ENCODE data around the gene TOP1. TPM values are rescaled to one million over a fixed set of nuclear protein-coding genes. Genes with fewer than 3 reads are reported as not detected.

The TOP1 gene
- total and polyA plus RNA-seq, 2 of the 4 experiments (the other 2 are of a cell fraction): 14.0 to 21.5 TPM

DNA sequence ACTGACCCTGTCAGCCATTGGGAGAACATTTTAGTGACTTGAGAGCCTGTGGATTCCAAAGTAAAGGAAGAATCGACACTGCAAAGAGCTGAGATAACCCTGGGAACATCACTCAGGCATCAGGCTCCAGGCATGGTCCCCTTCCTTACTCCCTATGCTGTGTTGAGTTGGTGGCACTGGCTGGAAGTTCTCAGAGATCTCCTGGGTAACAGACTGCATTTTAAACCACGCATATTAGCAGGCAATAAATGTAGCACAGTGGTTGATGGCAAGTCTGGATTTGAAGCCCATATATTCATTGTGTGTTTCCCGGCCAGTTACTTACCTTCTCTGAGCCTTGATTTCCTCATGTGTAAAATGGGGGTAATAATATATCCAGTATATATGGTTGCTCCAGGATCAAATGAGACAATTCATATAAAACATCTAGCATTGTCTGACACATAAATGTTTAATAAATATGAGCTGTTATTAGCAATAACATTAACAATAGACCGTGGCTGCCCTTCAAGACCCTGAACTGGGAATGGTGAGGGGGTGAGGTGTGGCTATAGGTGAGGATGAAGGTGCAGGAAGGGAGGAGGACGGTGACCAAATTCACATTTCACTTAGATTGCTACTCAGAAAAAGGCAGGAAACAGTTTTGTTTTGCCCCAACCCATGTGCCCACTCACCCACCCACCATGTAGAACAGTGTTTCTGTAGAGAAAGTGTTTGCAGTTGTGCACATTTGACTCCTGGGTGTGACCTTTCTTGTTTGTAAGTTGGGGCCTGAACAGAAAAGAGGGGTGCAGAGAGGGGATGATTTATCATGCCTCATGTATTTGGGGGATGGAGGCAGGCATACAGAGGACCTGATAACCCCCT is 110.8 kb downstream of the TOP1 start:
- peaks cover 2% of the 10 kb centered on the region; the same call in 1 of the 2 replicates for H3K36me3 ChIP-seq (ENCODE audit: control insufficient read depth, insufficient read depth, low read length)
- H3K4me1 ChIP-seq (ENCODE audit: control insufficient read depth, insufficient read depth, low read length): peaks cover 22% of the 10 kb centered on the region
- H2BK5ac ChIP-seq (ENCODE audit: low read depth, low read length, poor library complexity, severe bottlenecking): no peak overlapping the region
- ChIA-PET POLR2A (ENCODE audit: unreplicated experiment) (interaction anchor here (0.5 kb wide), 1 partner anchor 286 kb away, joined by 6 read pairs; no protein-coding TSS in a partner anchor), CTCF (interaction anchor here (1.0 kb wide), 4 partner anchors 10 to 201 kb away, joined by 3 to 4 read pairs (median 4); partner anchors contain the start of gene LPIN3)
- H3K27ac ChIP-seq (ENCODE audit: insufficient read depth, low read length): no peak overlapping the region; the same call in 1 of the 2 replicates
- intact Hi-C loops (cut with micrococcal nuclease): loop anchor here (5.0 kb wide), 2 partner anchors 188 to 553 kb away; no protein-coding TSS in a partner anchor
- no CpG with 5 or more reads among the region's 5 CpGs for WGBS, 2 experiments (ENCODE audit: extremely low coverage in 2 of 2, insufficient read length in 1 of 2)
- peak overlapping the region; percentile 26 for H3K14ac ChIP-seq (replicated peaks; ENCODE audit: low read depth, low read length)
- dilution Hi-C loops (cut with HindIII; ENCODE audit: low sequenced_read_pairs, unreplicated experiment): no loop called here
- H2AK9ac ChIP-seq (replicated peaks; ENCODE audit: low read depth, low read length, poor library complexity): peak overlapping the region; percentile 0
- H4K8ac ChIP-seq (ENCODE audit: low read depth in 2 of 2, low read length in 2 of 2): no peak overlapping the region
- BruUV-seq (replicated peaks): no TSS peak
- H2BK15ac ChIP-seq (ENCODE audit: low read depth, low read length): no peak overlapping the region
- ATAC-seq (ENCODE audit: low read depth): no peak
- in situ Hi-C loops (cut with MboI; ENCODE audit: low sequenced_read_pairs): no loop called here
- no peak overlapping the region for H4K5ac ChIP-seq (ENCODE audit: low read depth, low read length)
- H2BK120ac ChIP-seq (ENCODE audit: low read depth, low read length): no peak overlapping the region
- peaks cover 40% of the 10 kb centered on the region for H3K9me1 ChIP-seq (ENCODE audit: insufficient read depth, low read length)
- H3K56ac ChIP-seq (ENCODE audit: extremely low read depth, insufficient read depth, low read length): no peak overlapping the region
- peak overlapping the region; percentile 98 for H3K4me3 ChIP-seq (ENCODE audit: insufficient read depth, low read depth, low read length)
- no peak overlapping the region for H3K18ac ChIP-seq (ENCODE audit: low read depth, low read length)
- H4K20me1 ChIP-seq (ENCODE audit: insufficient read depth, low read length): peaks cover 62% of the 10 kb centered on the region
- peak overlapping the region; percentile 61 for H3K23ac ChIP-seq (ENCODE audit: low read depth, low read length)
- peak overlapping the region; percentile 12; the same call in 1 of the 2 replicates for H3K4ac ChIP-seq (ENCODE audit: low read depth, low read length)
- DNase-seq: no peak
- H2AK5ac ChIP-seq (ENCODE audit: low read depth, low read length): peak overlapping the region; percentile 71
- H4K91ac ChIP-seq (ENCODE audit: insufficient read depth, low read depth, low read length): no peak overlapping the region
- peak overlapping the region; percentile 78 for H3K9ac ChIP-seq (ENCODE audit: low read depth, low read length)
- H2AFZ ChIP-seq (replicated peaks; ENCODE audit: low read length, poor library complexity): no peak overlapping the region
- no peaks in the 10 kb centered on the region for H3K9me3 ChIP-seq (ENCODE audit: control insufficient read depth, insufficient read depth, low read length)
- H3K79me1 ChIP-seq (ENCODE audit: low read depth in 1 of 2, low read length in 2 of 2): peaks cover 9 to 67% of the 10 kb centered on the region in 2 experiments
- TF ChIP-seq, protein P1, sequence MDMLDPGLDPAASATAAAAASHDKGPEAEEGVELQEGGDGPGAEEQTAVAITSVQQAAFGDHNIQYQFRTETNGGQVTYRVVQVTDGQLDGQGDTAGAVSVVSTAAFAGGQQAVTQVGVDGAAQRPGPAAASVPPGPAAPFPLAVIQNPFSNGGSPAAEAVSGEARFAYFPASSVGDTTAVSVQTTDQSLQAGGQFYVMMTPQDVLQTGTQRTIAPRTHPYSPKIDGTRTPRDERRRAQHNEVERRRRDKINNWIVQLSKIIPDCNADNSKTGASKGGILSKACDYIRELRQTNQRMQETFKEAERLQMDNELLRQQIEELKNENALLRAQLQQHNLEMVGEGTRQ (IDR thresholded peaks at IDR 0.05; ENCODE audit: low read depth, low read length): no peak
- TF ChIP-seq CHD1 (IDR thresholded peaks at IDR 0.05; ENCODE audit: low read depth, low read length): no peak
- no peak for TF ChIP-seq FOS (IDR thresholded peaks at IDR 0.05; ENCODE audit: low read depth, low read length)
- no peak for TF ChIP-seq NFE2L2 (IDR thresholded peaks at IDR 0.05; ENCODE audit: low read depth, low read length)
- no peak for TF ChIP-seq CEBPB (IDR thresholded peaks at IDR 0.05; ENCODE audit: low read depth, low read length)
- H3K27me3 ChIP-seq (ENCODE audit: control insufficient read depth, insufficient read depth, low read length): no peaks in the 10 kb centered on the region
- H2BK20ac ChIP-seq (ENCODE audit: low read depth, low read length): no peak overlapping the region
- peak overlapping the region; percentile 89 for H3K4me2 ChIP-seq (ENCODE audit: low read depth, low read length)
